HepG2 (cell line): ENCODE data around the gene SLC22A23. TPM values are rescaled to one million over a fixed set of nuclear protein-coding genes. Genes with fewer than 3 reads are reported as not detected.
A peak's percentile ranks its signal among the peaks of the same experiment; 100 is the strongest.

Experiments
- HMG20B ChIP-seq: conservative IDR thresholded peaks from 2 replicates; pipeline ENCODE4 v1.6.1; 2016; ENCODE audit warnings: missing genetic modification reagents, missing compliant biosample characterization
- JARID2 ChIP-seq: sonication (generic); formaldehyde crosslinking; IDR thresholded peaks from 2 replicates; pipeline ENCODE4 v1.8.1; 2023; ENCODE audit warnings: missing genetic modification reagents, inconsistent platforms; ENCODE audit not compliant: insufficient replicate concordance
- MYC ChIP-seq: sonication (generic); formaldehyde crosslinking; IDR thresholded peaks from 2 replicates; pipeline ENCODE4 v1.9.0; 2021; ENCODE audit warnings: missing genetic modification reagents, borderline replicate concordance
- RBFOX2 ChIP-seq: fragments of 200-400 bp; formaldehyde crosslinking; IDR thresholded peaks from 2 replicates; pipeline ENCODE4 v1.6.1; 2017; ENCODE audit warnings: low read depth, mild to moderate bottlenecking, low read length
- SRF ChIP-seq: IDR thresholded peaks from 2 replicates; pipeline ENCODE4 v1.6.1; 2011; ENCODE audit warnings: mild to moderate bottlenecking, low read depth, low read length, moderate library complexity
- SUZ12 ChIP-seq: fragments of 150-350 bp; IDR thresholded peaks from 2 replicates; pipeline ENCODE4 v1.6.1; 2014; ENCODE audit warnings: low read depth, low read length
- U2AF2 ChIP-seq: fragments of 200-400 bp; formaldehyde crosslinking; IDR thresholded peaks from 2 replicates; pipeline ENCODE4 v1.6.1; 2017; ENCODE audit warnings: low read depth, mild to moderate bottlenecking, low read length
- ZNF552 ChIP-seq: sonication (generic); formaldehyde crosslinking; IDR thresholded peaks from 2 replicates; pipeline ENCODE4 v1.9.0; 2022; ENCODE audit warnings: missing genetic modification reagents, mild to moderate bottlenecking, borderline replicate concordance
- ZNF557 ChIP-seq: sonication (generic); formaldehyde crosslinking; IDR thresholded peaks from 2 replicates; pipeline ENCODE4 v1.4.0; 2020; ENCODE audit warnings: missing genetic modification reagents
- polyA plus RNA-seq, 8 experiments: library from polyadenylated mRNA; depleted of rRNA in 3 of 8; stranded (reverse) in 7 of 8; unstranded in 1 of 8; fragments of >200 nt; fragmentation: Illumina TruSeq in 4 of 8; extraction: Trizol in 4 of 8; gene quantifications; 2 replicates each; pipeline versions ENCODE4 v1.2.1 to v1.2.3, GENCODE V29; 2011 to 2016; ENCODE audit warnings: low read depth in 4 of 8, missing spikeins in 1 of 8, mixed read lengths in 1 of 8; ENCODE audit not compliant: insufficient read depth in 1 of 8
- total RNA-seq, 5 experiments: library from RNA; depleted of rRNA; stranded (reverse); fragments of >200 nt; fragmentation: Illumina TruSeq; extraction: Trizol; gene quantifications; 2 replicates each; pipeline ENCODE4 v1.2.3, GENCODE V29; 2016; ENCODE audit warnings: low read depth in 1 of 5
- TF ChIP-seq, protein P1 (sequence below): sonication (generic); formaldehyde crosslinking; IDR thresholded peaks from 2 replicates; pipeline ENCODE4 v1.4.0; 2020; ENCODE audit warnings: missing genetic modification reagents, borderline replicate concordance
- TF ChIP-seq, protein P2 (sequence below): sonication (generic); formaldehyde crosslinking; IDR thresholded peaks from 2 replicates; pipeline ENCODE4 v1.5.0; 2020; ENCODE audit warnings: mild to moderate bottlenecking, missing genetic modification reagents
- TF ChIP-seq, protein P3 (sequence below): sonication (generic); formaldehyde crosslinking; IDR thresholded peaks from 2 replicates; pipeline ENCODE4 v1.5.1; 2020; ENCODE audit warnings: mild to moderate bottlenecking, missing genetic modification reagents
- TF ChIP-seq, protein P4 (sequence below): sonication (generic); formaldehyde crosslinking; IDR thresholded peaks from 2 replicates; pipeline ENCODE4 v1.5.0; 2020; ENCODE audit warnings: mild to moderate bottlenecking, missing genetic modification reagents
- TF ChIP-seq, protein P5 (sequence below): IDR thresholded peaks from 2 replicates; pipeline ENCODE4 v1.6.1; 2012; ENCODE audit warnings: low read depth, low read length, improper control_type of control experiment
- TF ChIP-seq, protein P6 (sequence below): IDR thresholded peaks from 2 replicates; pipeline ENCODE4 v1.6.1; 2016; ENCODE audit warnings: mild to moderate bottlenecking, missing biosample characterization, missing genetic modification reagents

SLC22A23 gene
- total and polyA plus RNA-seq, 2 of the 13 experiments (the other 11 are each of a cell fraction or from before 2014, with no cell fraction given), result 11.8 to 17.5 TPM

DNA sequence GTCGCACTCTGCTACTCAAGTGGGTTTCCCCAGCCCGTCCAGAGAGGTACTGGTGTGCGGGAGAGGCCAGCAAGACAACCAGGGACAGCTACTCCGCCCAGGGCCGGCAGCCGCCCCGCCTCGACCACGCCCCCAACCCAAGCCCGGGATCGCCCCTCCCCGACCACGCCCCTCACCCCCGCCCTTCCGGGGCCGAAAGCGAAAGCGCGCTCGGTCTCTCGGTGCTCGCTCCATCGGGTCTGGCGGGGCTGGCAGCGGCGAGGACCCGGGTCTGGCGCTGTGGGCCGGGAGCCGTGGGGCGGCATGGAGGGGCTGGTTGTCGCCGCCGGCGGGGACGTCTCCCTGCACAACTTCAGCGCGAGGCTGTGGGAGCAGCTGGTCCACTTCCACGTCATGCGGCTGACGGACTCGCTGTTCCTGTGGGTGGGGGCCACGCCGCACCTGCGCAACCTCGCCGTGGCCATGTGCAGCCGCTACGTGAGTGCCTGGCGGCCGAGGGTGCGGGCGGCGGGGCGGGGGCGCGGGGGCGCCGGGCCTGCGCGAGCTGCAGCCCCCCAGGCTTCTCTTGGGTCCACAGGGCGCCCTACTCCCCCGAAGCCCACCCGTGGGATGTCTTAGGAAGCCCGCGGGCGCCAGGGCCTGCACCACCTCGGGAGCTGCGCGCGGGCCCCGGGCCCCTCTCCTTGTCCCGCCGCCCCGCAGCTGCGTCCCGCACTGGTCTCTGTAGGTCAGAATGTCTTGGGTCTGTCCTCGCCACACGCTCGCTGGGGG, 197.9 kb downstream of the SLC22A23 start, which contains the start of gene PSMG4 (continued):
- TF ChIP-seq, protein P1, sequence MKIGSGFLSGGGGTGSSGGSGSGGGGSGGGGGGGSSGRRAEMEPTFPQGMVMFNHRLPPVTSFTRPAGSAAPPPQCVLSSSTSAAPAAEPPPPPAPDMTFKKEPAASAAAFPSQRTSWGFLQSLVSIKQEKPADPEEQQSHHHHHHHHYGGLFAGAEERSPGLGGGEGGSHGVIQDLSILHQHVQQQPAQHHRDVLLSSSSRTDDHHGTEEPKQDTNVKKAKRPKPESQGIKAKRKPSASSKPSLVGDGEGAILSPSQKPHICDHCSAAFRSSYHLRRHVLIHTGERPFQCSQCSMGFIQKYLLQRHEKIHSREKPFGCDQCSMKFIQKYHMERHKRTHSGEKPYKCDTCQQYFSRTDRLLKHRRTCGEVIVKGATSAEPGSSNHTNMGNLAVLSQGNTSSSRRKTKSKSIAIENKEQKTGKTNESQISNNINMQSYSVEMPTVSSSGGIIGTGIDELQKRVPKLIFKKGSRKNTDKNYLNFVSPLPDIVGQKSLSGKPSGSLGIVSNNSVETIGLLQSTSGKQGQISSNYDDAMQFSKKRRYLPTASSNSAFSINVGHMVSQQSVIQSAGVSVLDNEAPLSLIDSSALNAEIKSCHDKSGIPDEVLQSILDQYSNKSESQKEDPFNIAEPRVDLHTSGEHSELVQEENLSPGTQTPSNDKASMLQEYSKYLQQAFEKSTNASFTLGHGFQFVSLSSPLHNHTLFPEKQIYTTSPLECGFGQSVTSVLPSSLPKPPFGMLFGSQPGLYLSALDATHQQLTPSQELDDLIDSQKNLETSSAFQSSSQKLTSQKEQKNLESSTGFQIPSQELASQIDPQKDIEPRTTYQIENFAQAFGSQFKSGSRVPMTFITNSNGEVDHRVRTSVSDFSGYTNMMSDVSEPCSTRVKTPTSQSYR (CRISPR knock-in tag), result peak; percentile 26
- TF ChIP-seq U2AF2 (no peak), ZNF552 (CRISPR knock-in tag) (peak; percentile 81; the same call in 1 of the 2 replicates), MYC (CRISPR knock-in tag) (peak; percentile 98), HMG20B (0 out of 2 replicates have a peak, but pooled peaks have one; percentile 38), JARID2 (CRISPR knock-in tag) (peak; percentile 32), SRF (peak; percentile 94), ZNF557 (CRISPR knock-in tag) (peak; percentile 50; the same call in 1 of the 2 replicates), RBFOX2 (peak; percentile 94), SUZ12 (no peak)
- TF ChIP-seq, protein P2, sequence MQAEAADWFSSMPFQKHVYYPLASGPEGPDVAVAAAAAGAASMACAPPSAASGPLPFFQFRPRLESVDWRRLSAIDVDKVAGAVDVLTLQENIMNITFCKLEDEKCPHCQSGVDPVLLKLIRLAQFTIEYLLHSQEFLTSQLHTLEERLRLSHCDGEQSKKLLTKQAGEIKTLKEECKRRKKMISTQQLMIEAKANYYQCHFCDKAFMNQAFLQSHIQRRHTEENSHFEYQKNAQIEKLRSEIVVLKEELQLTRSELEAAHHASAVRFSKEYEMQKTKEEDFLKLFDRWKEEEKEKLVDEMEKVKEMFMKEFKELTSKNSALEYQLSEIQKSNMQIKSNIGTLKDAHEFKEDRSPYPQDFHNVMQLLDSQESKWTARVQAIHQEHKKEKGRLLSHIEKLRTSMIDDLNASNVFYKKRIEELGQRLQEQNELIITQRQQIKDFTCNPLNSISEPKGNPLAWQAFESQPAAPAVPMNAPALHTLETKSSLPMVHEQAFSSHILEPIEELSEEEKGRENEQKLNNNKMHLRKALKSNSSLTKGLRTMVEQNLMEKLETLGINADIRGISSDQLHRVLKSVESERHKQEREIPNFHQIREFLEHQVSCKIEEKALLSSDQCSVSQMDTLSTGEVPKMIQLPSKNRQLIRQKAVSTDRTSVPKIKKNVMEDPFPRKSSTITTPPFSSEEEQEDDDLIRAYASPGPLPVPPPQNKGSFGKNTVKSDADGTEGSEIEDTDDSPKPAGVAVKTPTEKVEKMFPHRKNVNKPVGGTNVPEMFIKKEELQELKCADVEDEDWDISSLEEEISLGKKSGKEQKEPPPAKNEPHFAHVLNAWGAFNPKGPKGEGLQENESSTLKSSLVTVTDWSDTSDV, result peak; percentile 71; the same call in 1 of the 2 replicates
- TF ChIP-seq, protein P3, sequence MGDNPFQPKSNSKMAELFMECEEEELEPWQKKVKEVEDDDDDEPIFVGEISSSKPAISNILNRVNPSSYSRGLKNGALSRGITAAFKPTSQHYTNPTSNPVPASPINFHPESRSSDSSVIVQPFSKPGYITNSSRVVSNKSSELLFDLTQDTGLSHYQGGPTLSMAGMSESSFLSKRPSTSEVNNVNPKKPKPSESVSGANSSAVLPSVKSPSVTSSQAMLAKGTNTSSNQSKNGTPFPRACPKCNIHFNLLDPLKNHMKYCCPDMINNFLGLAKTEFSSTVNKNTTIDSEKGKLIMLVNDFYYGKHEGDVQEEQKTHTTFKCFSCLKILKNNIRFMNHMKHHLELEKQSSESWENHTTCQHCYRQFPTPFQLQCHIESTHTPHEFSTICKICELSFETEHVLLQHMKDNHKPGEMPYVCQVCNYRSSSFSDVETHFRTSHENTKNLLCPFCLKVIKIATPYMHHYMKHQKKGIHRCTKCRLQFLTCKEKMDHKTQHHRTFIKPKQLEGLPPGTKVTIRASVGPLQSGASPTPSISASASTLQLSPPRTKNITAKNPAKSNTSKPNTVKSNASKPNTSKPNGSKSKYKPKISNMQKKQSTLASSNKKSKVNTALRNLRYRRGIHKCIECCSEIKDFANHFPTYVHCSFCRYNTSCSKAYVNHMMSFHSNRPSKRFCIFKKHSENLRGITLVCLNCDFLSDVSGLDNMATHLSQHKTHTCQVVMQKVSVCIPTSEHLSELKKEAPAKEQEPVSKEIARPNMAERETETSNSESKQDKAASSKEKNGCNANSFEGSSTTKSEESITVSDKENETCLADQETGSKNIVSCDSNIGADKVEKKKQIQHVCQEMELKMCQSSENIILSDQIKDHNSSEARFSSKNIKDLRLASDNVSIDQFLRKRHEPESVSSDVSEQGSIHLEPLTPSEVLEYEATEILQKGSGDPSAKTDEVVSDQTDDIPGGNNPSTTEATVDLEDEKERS, result peak; percentile 82
- TF ChIP-seq, protein P4, sequence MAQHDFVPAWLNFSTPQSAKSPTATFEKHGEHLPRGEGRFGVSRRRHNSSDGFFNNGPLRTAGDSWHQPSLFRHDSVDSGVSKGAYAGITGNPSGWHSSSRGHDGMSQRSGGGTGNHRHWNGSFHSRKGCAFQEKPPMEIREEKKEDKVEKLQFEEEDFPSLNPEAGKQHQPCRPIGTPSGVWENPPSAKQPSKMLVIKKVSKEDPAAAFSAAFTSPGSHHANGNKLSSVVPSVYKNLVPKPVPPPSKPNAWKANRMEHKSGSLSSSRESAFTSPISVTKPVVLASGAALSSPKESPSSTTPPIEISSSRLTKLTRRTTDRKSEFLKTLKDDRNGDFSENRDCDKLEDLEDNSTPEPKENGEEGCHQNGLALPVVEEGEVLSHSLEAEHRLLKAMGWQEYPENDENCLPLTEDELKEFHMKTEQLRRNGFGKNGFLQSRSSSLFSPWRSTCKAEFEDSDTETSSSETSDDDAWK, result no peak
- TF ChIP-seq, protein P5, sequence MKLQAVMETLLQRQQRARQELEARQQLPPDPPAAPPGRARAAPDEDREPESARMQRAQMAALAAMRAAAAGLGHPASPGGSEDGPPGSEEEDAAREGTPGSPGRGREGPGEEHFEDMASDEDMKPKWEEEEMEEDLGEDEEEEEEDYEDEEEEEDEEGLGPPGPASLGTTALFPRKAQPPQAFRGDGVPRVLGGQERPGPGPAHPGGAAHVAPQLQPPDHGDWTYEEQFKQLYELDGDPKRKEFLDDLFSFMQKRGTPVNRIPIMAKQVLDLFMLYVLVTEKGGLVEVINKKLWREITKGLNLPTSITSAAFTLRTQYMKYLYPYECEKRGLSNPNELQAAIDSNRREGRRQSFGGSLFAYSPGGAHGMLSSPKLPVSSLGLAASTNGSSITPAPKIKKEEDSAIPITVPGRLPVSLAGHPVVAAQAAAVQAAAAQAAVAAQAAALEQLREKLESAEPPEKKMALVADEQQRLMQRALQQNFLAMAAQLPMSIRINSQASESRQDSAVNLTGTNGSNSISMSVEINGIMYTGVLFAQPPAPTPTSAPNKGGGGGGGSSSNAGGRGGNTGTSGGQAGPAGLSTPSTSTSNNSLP, result no peak
- TF ChIP-seq, protein P6, sequence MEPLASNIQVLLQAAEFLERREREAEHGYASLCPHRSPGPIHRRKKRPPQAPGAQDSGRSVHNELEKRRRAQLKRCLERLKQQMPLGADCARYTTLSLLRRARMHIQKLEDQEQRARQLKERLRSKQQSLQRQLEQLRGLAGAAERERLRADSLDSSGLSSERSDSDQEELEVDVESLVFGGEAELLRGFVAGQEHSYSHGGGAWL (CRISPR knock-in tag), result peak; percentile 91
